ENCODE results near the gene KIAA1755. TPM values are rescaled to one million over a fixed set of nuclear protein-coding genes. Genes with fewer than 3 reads are reported as not detected.

The KIAA1755 gene
- total and polyA plus RNA-seq, 9 of the 15 experiments (the other 6 are each of a cell fraction or from before 2014, with no cell fraction given) = not detected

DNA sequence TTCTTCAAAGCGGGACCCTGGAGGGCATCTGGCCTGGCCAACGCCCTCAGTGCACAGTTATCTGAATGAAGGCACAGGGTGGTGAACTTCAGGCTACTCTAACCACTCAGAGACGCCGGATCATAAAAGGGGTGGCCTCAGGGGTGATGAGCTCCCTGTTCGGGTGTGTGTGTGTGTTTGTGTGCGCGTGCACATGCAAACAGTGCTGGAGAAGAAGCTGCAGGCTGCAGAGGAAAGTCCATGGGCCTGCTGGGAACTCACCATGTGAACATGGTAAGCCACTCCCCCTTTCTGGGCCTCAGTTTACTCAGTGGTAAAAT is 42.0 kb downstream of the KIAA1755 start:
- Histone ChIP-seq H3K9me3 (replicated peaks; ENCODE audit: control insufficient read depth, insufficient read depth, low read depth, low read length) (no peaks in the 10 kb centered on the region), H3K9ac (ENCODE audit: insufficient read depth in 1 of 2, low read depth in 2 of 2, low read length in 2 of 2) (no peak overlapping the region), H3K27me3 (ENCODE audit: control insufficient read depth in 2 of 2, insufficient read depth in 2 of 2, low read length in 2 of 2) (peaks cover 6 to 46% of the 10 kb centered on the region in 2 experiments; a peak in 4 of 5 replicates), H3K36me3 (ENCODE audit: control insufficient read depth, insufficient read depth, low read length) (no peaks in the 10 kb centered on the region), H3K4me1 (replicated peaks in 1 of 2; ENCODE audit: control insufficient read depth in 2 of 2, insufficient read depth in 2 of 2, low read length in 2 of 2) (peaks cover 0 to 20% of the 10 kb centered on the region in 2 experiments; a peak in 2 of 5 replicates), H4K20me1 (replicated peaks; ENCODE audit: control insufficient read depth, insufficient read depth, low read length) (peaks cover 12% of the 10 kb centered on the region; the same call in 1 of the 2 replicates), H2AFZ (ENCODE audit: low read depth, low read length) (no peak overlapping the region), H3K4me3 (no peak overlapping the region), H3K27ac (ENCODE audit: extremely low read depth, low read depth, low read length) (no peak overlapping the region), H3K9me1 (ENCODE audit: control insufficient read depth, insufficient read depth, low read length) (no peaks in the 10 kb centered on the region), H3K79me2 (ENCODE audit: control insufficient read depth, insufficient read depth, low read length) (no peaks in the 10 kb centered on the region), H3K4me2 (ENCODE audit: insufficient read depth, low read length) (no peak overlapping the region)
- FAIRE-seq (no peak), ATAC-seq (no peak), DNase-seq (ENCODE audit: extremely low read depth in 1 of 4, low spot score in 3 of 4) (no peak)
- intact Hi-C loops (cut with micrococcal nuclease) = no loop called here
- POLR2A ChIA-PET = no interaction called here
- in situ Hi-C loops (cut with MboI) = loop anchor here (10.0 kb wide), 1 partner anchor 324 kb away; no protein-coding TSS in a partner anchor
- CTCF ChIA-PET (ENCODE audit: low intra/inter-chr PET ratio) = interaction anchor here (1.4 kb wide), 1 partner anchor 161 kb away, joined by 5 read pairs; no protein-coding TSS in a partner anchor
- no TSS peak for BruUV-seq (replicated peaks)
- 16% methylated on average over 7 of the region's 7 CpGs for WGBS (ENCODE audit: insufficient coverage, low coverage, missing lambda C conversion rate)
- no peak for TF ChIP-seq ZNF699 (CRISPR knock-in tag; IDR thresholded peaks at IDR 0.05; ENCODE audit: insufficient replicate concordance)
- no peak for TF ChIP-seq BACH1 (tag; IDR thresholded peaks at IDR 0.05)
- TF ChIP-seq SMAD4 (CRISPR knock-in tag; conservative IDR thresholded peaks at IDR 0.05) = no peak
- no peak for TF ChIP-seq POLR3A (IDR thresholded peaks at IDR 0.05; ENCODE audit: borderline replicate concordance, extremely low read depth, insufficient read depth, insufficient read length)
- no peak for TF ChIP-seq ELF2 (CRISPR knock-in tag; IDR thresholded peaks at IDR 0.05)
- TF ChIP-seq ZNF347 (CRISPR knock-in tag; IDR thresholded peaks at IDR 0.05; ENCODE audit: low read depth) = no peak
- no peak for TF ChIP-seq HDAC8 (tag; IDR thresholded peaks at IDR 0.05)
- TF ChIP-seq ADNP (tag; IDR thresholded peaks at IDR 0.05) = no peak
- no peak for TF ChIP-seq TOE1 (IDR thresholded peaks at IDR 0.05; ENCODE audit: borderline replicate concordance)
- no peak for TF ChIP-seq TOE1 (CRISPR knock-in tag; IDR thresholded peaks at IDR 0.05; ENCODE audit: borderline replicate concordance, low read depth)
- TF ChIP-seq ZNF57 (CRISPR knock-in tag; IDR thresholded peaks at IDR 0.05) = no peak
- TF ChIP-seq, protein P1, sequence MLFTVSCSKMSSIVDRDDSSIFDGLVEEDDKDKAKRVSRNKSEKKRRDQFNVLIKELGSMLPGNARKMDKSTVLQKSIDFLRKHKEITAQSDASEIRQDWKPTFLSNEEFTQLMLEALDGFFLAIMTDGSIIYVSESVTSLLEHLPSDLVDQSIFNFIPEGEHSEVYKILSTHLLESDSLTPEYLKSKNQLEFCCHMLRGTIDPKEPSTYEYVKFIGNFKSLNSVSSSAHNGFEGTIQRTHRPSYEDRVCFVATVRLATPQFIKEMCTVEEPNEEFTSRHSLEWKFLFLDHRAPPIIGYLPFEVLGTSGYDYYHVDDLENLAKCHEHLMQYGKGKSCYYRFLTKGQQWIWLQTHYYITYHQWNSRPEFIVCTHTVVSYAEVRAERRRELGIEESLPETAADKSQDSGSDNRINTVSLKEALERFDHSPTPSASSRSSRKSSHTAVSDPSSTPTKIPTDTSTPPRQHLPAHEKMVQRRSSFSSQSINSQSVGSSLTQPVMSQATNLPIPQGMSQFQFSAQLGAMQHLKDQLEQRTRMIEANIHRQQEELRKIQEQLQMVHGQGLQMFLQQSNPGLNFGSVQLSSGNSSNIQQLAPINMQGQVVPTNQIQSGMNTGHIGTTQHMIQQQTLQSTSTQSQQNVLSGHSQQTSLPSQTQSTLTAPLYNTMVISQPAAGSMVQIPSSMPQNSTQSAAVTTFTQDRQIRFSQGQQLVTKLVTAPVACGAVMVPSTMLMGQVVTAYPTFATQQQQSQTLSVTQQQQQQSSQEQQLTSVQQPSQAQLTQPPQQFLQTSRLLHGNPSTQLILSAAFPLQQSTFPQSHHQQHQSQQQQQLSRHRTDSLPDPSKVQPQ (CRISPR knock-in tag; IDR thresholded peaks at IDR 0.05; ENCODE audit: borderline replicate concordance) = no peak
- no peak for TF ChIP-seq CREB1 (IDR thresholded peaks at IDR 0.05)
- TF ChIP-seq CREB1 (CRISPR knock-in tag; IDR thresholded peaks at IDR 0.05) = no peak

Measured in K562 (cell line).